ENCODE measurements around the gene SPATA31D1.

Gene SPATA31D1

DNA sequence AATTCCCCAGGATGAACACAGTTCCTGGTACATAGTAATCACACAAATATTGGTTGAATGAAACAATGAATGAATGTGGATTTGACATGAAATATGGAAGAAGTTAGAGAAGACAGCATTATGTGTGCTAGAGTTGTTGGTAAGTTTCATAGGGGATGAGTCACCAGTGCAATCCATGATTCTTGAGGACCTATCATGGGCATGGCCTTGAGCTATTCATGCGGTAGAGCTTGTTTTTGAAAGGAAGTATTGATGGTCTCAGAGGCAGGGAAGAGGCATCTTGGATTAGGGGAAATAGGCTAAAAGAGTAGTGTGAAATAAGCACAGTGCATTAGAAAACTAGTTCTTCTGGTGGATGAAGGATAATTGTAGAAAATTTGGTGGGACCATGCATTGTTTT lies 22.1 kb downstream of the SPATA31D1 start:
- no peaks in the 10 kb centered on the region for H4K20me1 ChIP-seq (ENCODE audit: control insufficient read depth, insufficient read depth, low read depth, low read length)
- H3K27me3 ChIP-seq (ENCODE audit: control insufficient read depth, low read length): no peaks in the 10 kb centered on the region
- H3K36me3 ChIP-seq (ENCODE audit: control insufficient read depth, low read length): no peaks in the 10 kb centered on the region
- no peaks in the 10 kb centered on the region for H3K4me1 ChIP-seq (ENCODE audit: control insufficient read depth, low read length)
- no peaks in the 10 kb centered on the region for H3K79me2 ChIP-seq (ENCODE audit: control insufficient read depth, low read length)
- H3K4me2 ChIP-seq (ENCODE audit: low read length): no peak overlapping the region
- H3K4me3 ChIP-seq (ENCODE audit: low read length): no peak overlapping the region
- H3F3A ChIP-seq (ENCODE audit: control insufficient read depth, insufficient read depth): no peaks in the 10 kb centered on the region
- TF ChIP-seq EZH2phosphoT487 (IDR thresholded peaks at IDR 0.05; ENCODE audit: borderline replicate concordance, low read length): no peak
- TF ChIP-seq, protein P1, sequence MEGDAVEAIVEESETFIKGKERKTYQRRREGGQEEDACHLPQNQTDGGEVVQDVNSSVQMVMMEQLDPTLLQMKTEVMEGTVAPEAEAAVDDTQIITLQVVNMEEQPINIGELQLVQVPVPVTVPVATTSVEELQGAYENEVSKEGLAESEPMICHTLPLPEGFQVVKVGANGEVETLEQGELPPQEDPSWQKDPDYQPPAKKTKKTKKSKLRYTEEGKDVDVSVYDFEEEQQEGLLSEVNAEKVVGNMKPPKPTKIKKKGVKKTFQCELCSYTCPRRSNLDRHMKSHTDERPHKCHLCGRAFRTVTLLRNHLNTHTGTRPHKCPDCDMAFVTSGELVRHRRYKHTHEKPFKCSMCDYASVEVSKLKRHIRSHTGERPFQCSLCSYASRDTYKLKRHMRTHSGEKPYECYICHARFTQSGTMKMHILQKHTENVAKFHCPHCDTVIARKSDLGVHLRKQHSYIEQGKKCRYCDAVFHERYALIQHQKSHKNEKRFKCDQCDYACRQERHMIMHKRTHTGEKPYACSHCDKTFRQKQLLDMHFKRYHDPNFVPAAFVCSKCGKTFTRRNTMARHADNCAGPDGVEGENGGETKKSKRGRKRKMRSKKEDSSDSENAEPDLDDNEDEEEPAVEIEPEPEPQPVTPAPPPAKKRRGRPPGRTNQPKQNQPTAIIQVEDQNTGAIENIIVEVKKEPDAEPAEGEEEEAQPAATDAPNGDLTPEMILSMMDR (IDR thresholded peaks at IDR 0.05; ENCODE audit: low read depth, low read length, poor library complexity, severe bottlenecking): no peak
- H3K27ac ChIP-seq (ENCODE audit: low read depth, low read length): no peak overlapping the region
- H3K9me2 ChIP-seq (replicated peaks; ENCODE audit: control insufficient read depth, low read length): no peaks in the 10 kb centered on the region
- no peaks in the 10 kb centered on the region for H3K9me3 ChIP-seq (ENCODE audit: control insufficient read depth, insufficient read depth, low read length)

DNA sequence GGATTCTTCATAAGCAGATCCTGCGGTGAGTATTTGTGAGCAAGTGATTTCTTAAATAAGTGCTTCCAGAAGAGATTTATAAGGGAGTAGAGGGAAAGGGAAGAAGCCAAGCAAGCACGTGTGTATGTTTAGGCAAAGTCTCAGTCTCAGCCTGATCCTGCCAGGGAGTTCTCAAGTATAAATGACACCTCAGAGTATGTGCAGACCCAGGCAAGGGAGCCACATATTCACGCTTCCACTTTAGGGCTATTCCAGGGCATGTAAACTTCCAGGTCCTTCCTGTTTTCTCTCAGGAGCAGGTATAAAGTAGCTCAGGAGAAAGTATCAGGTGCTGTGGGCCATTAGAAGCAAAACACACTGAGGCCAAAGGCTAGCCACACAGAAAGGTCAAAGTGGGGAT lies 22.6 kb downstream of the SPATA31D1 start:
- no peaks in the 10 kb centered on the region for H3K9me2 ChIP-seq (replicated peaks; ENCODE audit: control insufficient read depth, low read length)
- no peaks in the 10 kb centered on the region for H3K9me3 ChIP-seq (ENCODE audit: control insufficient read depth, insufficient read depth, low read length)
- H3K4me3 ChIP-seq (ENCODE audit: low read length): no peak overlapping the region
- H3K4me2 ChIP-seq (ENCODE audit: low read length): no peak overlapping the region
- no peaks in the 10 kb centered on the region for H3F3A ChIP-seq (ENCODE audit: control insufficient read depth, insufficient read depth)
- no peaks in the 10 kb centered on the region for H3K36me3 ChIP-seq (ENCODE audit: control insufficient read depth, low read length)
- H3K27ac ChIP-seq (ENCODE audit: low read depth, low read length): no peak overlapping the region
- H3K79me2 ChIP-seq (ENCODE audit: control insufficient read depth, low read length): no peaks in the 10 kb centered on the region
- no peaks in the 10 kb centered on the region for H3K4me1 ChIP-seq (ENCODE audit: control insufficient read depth, low read length)
- TF ChIP-seq EZH2phosphoT487 (IDR thresholded peaks at IDR 0.05; ENCODE audit: borderline replicate concordance, low read length): no peak
- TF ChIP-seq, protein P1 (IDR thresholded peaks at IDR 0.05; ENCODE audit: low read depth, low read length, poor library complexity, severe bottlenecking): no peak
- no peaks in the 10 kb centered on the region for H3K27me3 ChIP-seq (ENCODE audit: control insufficient read depth, low read length)
- H4K20me1 ChIP-seq (ENCODE audit: control insufficient read depth, insufficient read depth, low read depth, low read length): no peaks in the 10 kb centered on the region

DNA sequence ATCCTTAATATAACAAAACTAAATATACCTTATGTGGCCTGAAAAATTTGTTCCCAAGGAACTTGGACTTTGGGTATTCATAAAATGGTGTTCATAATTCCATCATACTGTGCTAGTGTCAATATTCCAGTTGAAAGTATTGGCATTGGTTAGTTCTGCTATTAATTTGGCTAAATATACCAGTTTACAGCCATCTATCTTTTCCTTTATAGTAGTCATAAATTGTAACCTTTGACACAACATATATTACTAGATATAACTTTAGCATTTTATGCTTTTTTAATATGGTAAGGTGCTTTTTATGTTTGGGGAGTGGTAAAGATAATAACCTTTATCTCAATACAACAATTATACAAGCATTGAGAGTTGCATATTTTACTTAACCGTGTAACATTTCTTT lies 23.7 kb downstream of the SPATA31D1 start:
- no peaks in the 10 kb centered on the region for H3K36me3 ChIP-seq (ENCODE audit: control insufficient read depth, low read length)
- H3K4me3 ChIP-seq (ENCODE audit: low read length): no peak overlapping the region
- TF ChIP-seq EZH2phosphoT487 (IDR thresholded peaks at IDR 0.05; ENCODE audit: borderline replicate concordance, low read length): no peak
- TF ChIP-seq, protein P1 (IDR thresholded peaks at IDR 0.05; ENCODE audit: low read depth, low read length, poor library complexity, severe bottlenecking): no peak
- H3K79me2 ChIP-seq (ENCODE audit: control insufficient read depth, low read length): no peaks in the 10 kb centered on the region
- H3K4me1 ChIP-seq (ENCODE audit: control insufficient read depth, low read length): no peaks in the 10 kb centered on the region
- no peaks in the 10 kb centered on the region for H3F3A ChIP-seq (ENCODE audit: control insufficient read depth, insufficient read depth)
- no peaks in the 10 kb centered on the region for H3K9me2 ChIP-seq (replicated peaks; ENCODE audit: control insufficient read depth, low read length)
- H4K20me1 ChIP-seq (ENCODE audit: control insufficient read depth, insufficient read depth, low read depth, low read length): no peaks in the 10 kb centered on the region
- H3K9me3 ChIP-seq (ENCODE audit: control insufficient read depth, insufficient read depth, low read length): no peaks in the 10 kb centered on the region
- no peak overlapping the region for H3K4me2 ChIP-seq (ENCODE audit: low read length)
- H3K27ac ChIP-seq (ENCODE audit: low read depth, low read length): no peak overlapping the region
- H3K27me3 ChIP-seq (ENCODE audit: control insufficient read depth, low read length): no peaks in the 10 kb centered on the region

DNA sequence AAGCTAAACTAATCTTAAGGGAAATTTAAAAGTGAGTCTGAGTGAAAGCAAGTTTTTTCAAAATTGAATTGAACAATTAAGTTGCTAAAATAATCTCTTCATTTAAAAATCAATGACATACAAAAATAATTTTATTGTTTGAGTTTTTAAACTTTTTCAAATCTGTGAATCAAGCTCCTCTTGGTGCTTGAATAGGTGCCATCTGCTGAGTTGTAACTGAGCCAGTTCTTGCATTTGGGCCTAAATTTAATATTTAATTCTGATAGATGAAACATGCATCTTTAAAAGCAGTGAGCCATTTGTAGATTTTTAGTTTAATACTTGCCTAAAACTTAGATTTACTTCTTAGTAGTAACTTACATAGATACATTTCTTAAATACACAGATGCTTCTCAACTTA lies 31.8 kb downstream of the SPATA31D1 start:
- no peaks in the 10 kb centered on the region for H3K9me2 ChIP-seq (replicated peaks; ENCODE audit: control insufficient read depth, low read length)
- H4K20me1 ChIP-seq (ENCODE audit: control insufficient read depth, insufficient read depth, low read depth, low read length): no peaks in the 10 kb centered on the region
- H3F3A ChIP-seq (ENCODE audit: control insufficient read depth, insufficient read depth): no peaks in the 10 kb centered on the region
- H3K27ac ChIP-seq (ENCODE audit: low read depth, low read length): no peak overlapping the region
- H3K27me3 ChIP-seq (ENCODE audit: control insufficient read depth, low read length): no peaks in the 10 kb centered on the region
- no peaks in the 10 kb centered on the region for H3K4me1 ChIP-seq (ENCODE audit: control insufficient read depth, low read length)
- H3K36me3 ChIP-seq (ENCODE audit: control insufficient read depth, low read length): no peaks in the 10 kb centered on the region
- no peaks in the 10 kb centered on the region for H3K79me2 ChIP-seq (ENCODE audit: control insufficient read depth, low read length)
- H3K4me2 ChIP-seq (ENCODE audit: low read length): no peak overlapping the region
- H3K9me3 ChIP-seq (ENCODE audit: control insufficient read depth, insufficient read depth, low read length): no peaks in the 10 kb centered on the region
- no peak for TF ChIP-seq EZH2phosphoT487 (IDR thresholded peaks at IDR 0.05; ENCODE audit: borderline replicate concordance, low read length)
- TF ChIP-seq, protein P1 (IDR thresholded peaks at IDR 0.05; ENCODE audit: low read depth, low read length, poor library complexity, severe bottlenecking): no peak
- H3K4me3 ChIP-seq (ENCODE audit: low read length): no peak overlapping the region
